K562 (cell line): ENCODE results near the gene ASCL3. TPM values are rescaled to one million over a fixed set of nuclear protein-coding genes. Genes with fewer than 3 reads are reported as not detected.

ENCODE experiments used
- BHLHE40 ChIP-seq: IDR thresholded peaks from 2 replicates; pipeline ENCODE4 v1.6.1; 2011; ENCODE audit warnings: low read length, improper control_type of control experiment
- CHD2 ChIP-seq: IDR thresholded peaks from 2 replicates; pipeline ENCODE4 v1.6.1; 2011; ENCODE audit warnings: low read depth, low read length
- CTCFL ChIP-seq: IDR thresholded peaks from 2 replicates; pipeline ENCODE4 v1.6.1; 2011; ENCODE audit warnings: borderline replicate concordance, low read depth, mild to moderate bottlenecking, moderate library complexity, low read length; ENCODE audit not compliant: insufficient read depth, poor library complexity, severe bottlenecking
- GTF3C2 ChIP-seq: IDR thresholded peaks from 3 replicates; pipeline ENCODE4 v1.6.1; 2011; ENCODE audit warnings: borderline replicate concordance, mild to moderate bottlenecking, moderate library complexity; ENCODE audit not compliant: insufficient read length; ENCODE audit errors: extremely low read depth
- MAFK ChIP-seq: IDR thresholded peaks from 2 replicates; pipeline ENCODE4 v1.6.1; 2011; ENCODE audit warnings: low read length, improper control_type of control experiment
- PPARD ChIP-seq: fragments of 250-450 bp; sonication (Bioruptor Pico); IDR thresholded peaks from 2 replicates; pipeline ENCODE4 v1.8.0; 2022; ENCODE audit warnings: inconsistent platforms, mild to moderate bottlenecking, moderate library complexity
- SMARCA4 ChIP-seq: fragments of 450-650 bp; IDR thresholded peaks from 2 replicates; pipeline ENCODE4 v1.6.1; 2016
- SUPT5H ChIP-seq: fragments of 450-650 bp; IDR thresholded peaks from 2 replicates; pipeline ENCODE4 v1.6.1; 2016
- U2AF2 ChIP-seq: fragments of 200-400 bp; formaldehyde crosslinking; optimal IDR thresholded peaks from 2 replicates; pipeline ENCODE3; 2017; ENCODE audit warnings: low read depth, mild to moderate bottlenecking, low read length
- ZNF146 ChIP-seq: IDR thresholded peaks from one replicate; pipeline ENCODE4 v1.6.1; 2018; ENCODE audit warnings: missing compliant biosample characterization; ENCODE audit not compliant: unreplicated experiment
- ZNF23 ChIP-seq: fragments of 250-450 bp; sonication (Bioruptor Pico); IDR thresholded peaks from 2 replicates; pipeline ENCODE4 v1.4.0; 2020; ENCODE audit warnings: mild to moderate bottlenecking
- ZNF407 ChIP-seq: fragments of 450-650 bp; IDR thresholded peaks from 2 replicates; pipeline ENCODE4 v1.6.1; 2016; ENCODE audit warnings: low read depth
- ZNF75A ChIP-seq: fragments of 450-650 bp; formaldehyde crosslinking; IDR thresholded peaks from 2 replicates; pipeline ENCODE4 v1.4.0; 2020; ENCODE audit warnings: mild to moderate bottlenecking
- ZNF79 ChIP-seq: fragments of 250-450 bp; sonication (Bioruptor Pico); IDR thresholded peaks from 2 replicates; pipeline ENCODE4 v1.4.0; 2020; ENCODE audit warnings: low read depth, mild to moderate bottlenecking, moderate library complexity
- polyA plus RNA-seq, 8 experiments: library from polyadenylated mRNA; depleted of rRNA in 4 of 8; stranded (reverse) in 5 of 8; unstranded in 3 of 8; fragments of >200 nt; fragmentation: Nextera tagmentation in 2 of 8; fragmentation: Illumina TruSeq in 1 of 8; extraction: Ambion mirVana in 2 of 8; extraction: Trizol in 1 of 8; gene quantifications; 2 replicates each; pipeline versions ENCODE4 v1.2.1 to v1.2.3, GENCODE V29; 2011 to 2014; ENCODE audit warnings: inconsistent platforms in 1 of 8, missing spikeins in 1 of 8
- total RNA-seq, 7 experiments: library from RNA; depleted of rRNA in 6 of 7; stranded (reverse); fragments of >200 nt in 6 of 7; fragmentation: Illumina TruSeq in 2 of 7; extraction: Trizol in 2 of 7; gene quantifications; 2 replicates each; pipeline versions ENCODE4 v1.2.1 to v1.2.3, GENCODE V29; 2011 to 2021; ENCODE audit warnings: low replicate concordance in 1 of 7

ASCL3 gene
- total and polyA plus RNA-seq, 9 of the 15 experiments (the other 6 are each of a cell fraction or from before 2014, with no cell fraction given): not detected

- TF ChIP-seq ZNF407 (no peak), SMARCA4 (peak; percentile 99), BHLHE40 (peak; percentile 50), ZNF79 (no peak), ZNF23 (no peak), CHD2 (no peak), ZNF75A (CRISPR knock-in tag) (no peak), PPARD (no peak), GTF3C2 (no peak), MAFK (peak; percentile 50; the same call in 1 of the 2 replicates), SUPT5H (no peak), CTCFL (no peak), U2AF2 (no peak), ZNF146 (CRISPR knock-in tag) (no peak)
These were observed 45.8 kb upstream of the ASCL3 start (continued) for GRCh38 chr11:8988329-8989234.
